ENCODE data around the gene TMIGD2.

Gene TMIGD2

DNA sequence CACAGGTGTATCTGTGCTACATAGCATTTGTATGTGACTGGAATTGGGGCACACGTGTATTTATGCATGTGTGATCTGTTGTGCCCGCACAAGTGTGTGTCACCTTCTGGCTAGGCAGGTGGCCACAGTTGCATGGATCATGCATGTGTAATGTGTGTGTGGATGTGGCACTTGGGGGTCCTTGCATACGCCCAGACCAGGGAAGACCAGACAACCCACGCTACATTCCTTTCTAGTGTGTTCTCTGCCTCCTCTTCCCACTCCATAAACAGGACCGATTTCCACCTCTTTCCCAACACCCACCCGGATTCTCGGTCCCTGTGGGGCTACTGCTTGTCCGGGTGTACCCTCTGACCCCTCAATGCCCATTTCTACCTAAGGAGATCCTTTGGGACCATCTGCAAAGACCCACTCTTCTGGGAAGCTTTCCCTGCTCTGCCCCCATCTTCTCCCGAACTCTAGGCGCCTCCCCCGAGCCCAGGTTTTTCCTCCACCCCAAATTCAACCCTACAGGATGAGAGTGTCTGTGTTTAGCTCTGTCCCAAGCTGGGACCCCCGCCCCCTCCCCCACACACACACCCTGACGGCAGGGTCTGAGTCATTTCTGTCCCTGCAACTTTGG lies 24.1 kb upstream of the TMIGD2 start:
- H2BK120ac ChIP-seq (ENCODE audit: low read depth, low read length), result no peak overlapping the region
- H3K9me3 ChIP-seq (ENCODE audit: control insufficient read depth, low read length), result peaks cover 7% of the 10 kb centered on the region

GRCh38 chr19:4324228-4324627 lies 22.0 kb upstream of the TMIGD2 start:
- Histone ChIP-seq H3K27me3 (ENCODE audit: control insufficient read depth in 1 of 2, insufficient read depth in 1 of 2, low read length in 2 of 2) (peaks cover 8 to 43% of the 10 kb centered on the region in 2 experiments), H2AK5ac (ENCODE audit: low read length, severe bottlenecking) (no peak overlapping the region), H3K9ac (ENCODE audit: low read length) (no peak overlapping the region), H3K4me2 (ENCODE audit: low read length, poor library complexity, severe bottlenecking) (no peak overlapping the region), H3K14ac (ENCODE audit: low read length in 2 of 2) (no peak overlapping the region), H3K18ac (ENCODE audit: low read depth in 1 of 2, low read length in 2 of 2) (no peak overlapping the region), H3K4ac (ENCODE audit: low read depth in 1 of 2, low read length in 2 of 2) (no peak overlapping the region), H3K4me1 (ENCODE audit: control insufficient read depth, insufficient read depth, low read depth, low read length) (peaks cover 19% of the 10 kb centered on the region), H3K36me3 (ENCODE audit: control insufficient read depth in 1 of 2, insufficient read depth in 2 of 2, low read depth in 1 of 2, low read length in 2 of 2) (peaks cover 0 to 25% of the 10 kb centered on the region in 2 experiments), H3K79me1 (replicated peaks; ENCODE audit: low read length, poor library complexity, severe bottlenecking) (no peaks in the 10 kb centered on the region), H2AFZ (ENCODE audit: low read depth, low read length) (no peak overlapping the region), H4K8ac (ENCODE audit: low read length) (no peak overlapping the region), H2BK12ac (ENCODE audit: low read length in 2 of 2) (no peak overlapping the region), H2BK120ac (ENCODE audit: low read depth, low read length) (no peak overlapping the region), H2BK15ac (ENCODE audit: low read depth, poor library complexity, severe bottlenecking) (no peak overlapping the region), H3K4me3 (ENCODE audit: insufficient read depth in 1 of 2, low read depth in 1 of 2, low read length in 2 of 2) (no peak overlapping the region), H3K27ac (ENCODE audit: low read length, poor library complexity, severe bottlenecking) (no peak overlapping the region), H3K9me3 (ENCODE audit: control insufficient read depth, low read length) (peaks cover 13% of the 10 kb centered on the region), H4K91ac (ENCODE audit: low read length) (no peak overlapping the region), H3K23ac (ENCODE audit: low read length in 2 of 2) (peak overlapping the region in 1 of 2 experiments; percentile 51), H2BK5ac (ENCODE audit: low read depth, low read length, poor library complexity, severe bottlenecking) (no peak overlapping the region)
- 91% methylated on average over 12 of the region's 12 CpGs for WGBS
- DNase-seq, result no peak

More for the DNA sequence above, 24.1 kb upstream of the TMIGD2 start:
- DNase-seq, result no peak
- Histone ChIP-seq H2BK12ac (ENCODE audit: low read length in 2 of 2) (no peak overlapping the region), H3K79me1 (replicated peaks; ENCODE audit: low read length, poor library complexity, severe bottlenecking) (no peaks in the 10 kb centered on the region), H3K4me2 (ENCODE audit: low read length, poor library complexity, severe bottlenecking) (no peak overlapping the region), H3K23ac (ENCODE audit: low read length in 2 of 2) (peak overlapping the region in 1 of 2 experiments; percentile 9), H3K9ac (ENCODE audit: low read length) (no peak overlapping the region), H4K8ac (ENCODE audit: low read length) (no peak overlapping the region), H2AK5ac (ENCODE audit: low read length, severe bottlenecking) (no peak overlapping the region), H3K27me3 (ENCODE audit: control insufficient read depth in 1 of 2, insufficient read depth in 1 of 2, low read length in 2 of 2) (peaks cover 8 to 30% of the 10 kb centered on the region in 2 experiments), H3K27ac (ENCODE audit: low read length, poor library complexity, severe bottlenecking) (no peak overlapping the region), H2BK15ac (ENCODE audit: low read depth, poor library complexity, severe bottlenecking) (no peak overlapping the region), H3K4me3 (ENCODE audit: insufficient read depth in 1 of 2, low read depth in 1 of 2, low read length in 2 of 2) (no peak overlapping the region), H3K18ac (ENCODE audit: low read depth in 1 of 2, low read length in 2 of 2) (no peak overlapping the region), H3K4me1 (ENCODE audit: control insufficient read depth, insufficient read depth, low read depth, low read length) (peaks cover 20% of the 10 kb centered on the region), H2BK5ac (ENCODE audit: low read depth, low read length, poor library complexity, severe bottlenecking) (no peak overlapping the region), H3K14ac (ENCODE audit: low read length in 2 of 2) (no peak overlapping the region), H3K36me3 (ENCODE audit: control insufficient read depth in 1 of 2, insufficient read depth in 2 of 2, low read depth in 1 of 2, low read length in 2 of 2) (peaks cover 0 to 40% of the 10 kb centered on the region in 2 experiments), H3K4ac (ENCODE audit: low read depth in 1 of 2, low read length in 2 of 2) (no peak overlapping the region), H4K91ac (ENCODE audit: low read length) (no peak overlapping the region), H2AFZ (ENCODE audit: low read depth, low read length) (no peak overlapping the region)
- 60% methylated on average over 13 of the region's 13 CpGs for WGBS

GRCh38 chr19:4323692-4324091 lies 21.5 kb upstream of the TMIGD2 start:
- DNase-seq, result no peak
- Histone ChIP-seq H3K18ac (ENCODE audit: low read depth in 1 of 2, low read length in 2 of 2) (no peak overlapping the region), H3K27me3 (ENCODE audit: control insufficient read depth in 1 of 2, insufficient read depth in 1 of 2, low read length in 2 of 2) (peaks cover 8 to 41% of the 10 kb centered on the region in 2 experiments), H2BK15ac (ENCODE audit: low read depth, poor library complexity, severe bottlenecking) (no peak overlapping the region), H2BK5ac (ENCODE audit: low read depth, low read length, poor library complexity, severe bottlenecking) (no peak overlapping the region), H3K79me1 (replicated peaks; ENCODE audit: low read length, poor library complexity, severe bottlenecking) (no peaks in the 10 kb centered on the region), H3K4me3 (ENCODE audit: insufficient read depth in 1 of 2, low read depth in 1 of 2, low read length in 2 of 2) (no peak overlapping the region), H3K4me1 (ENCODE audit: control insufficient read depth, insufficient read depth, low read depth, low read length) (peaks cover 17% of the 10 kb centered on the region), H2BK120ac (ENCODE audit: low read depth, low read length) (no peak overlapping the region), H4K8ac (ENCODE audit: low read length) (no peak overlapping the region), H2AK5ac (ENCODE audit: low read length, severe bottlenecking) (no peak overlapping the region), H2BK12ac (ENCODE audit: low read length in 2 of 2) (no peak overlapping the region), H3K36me3 (ENCODE audit: control insufficient read depth in 1 of 2, insufficient read depth in 2 of 2, low read depth in 1 of 2, low read length in 2 of 2) (peaks cover 0 to 27% of the 10 kb centered on the region in 2 experiments), H2AFZ (ENCODE audit: low read depth, low read length) (no peak overlapping the region), H3K27ac (ENCODE audit: low read length, poor library complexity, severe bottlenecking) (no peak overlapping the region), H3K9ac (ENCODE audit: low read length) (no peak overlapping the region), H4K91ac (ENCODE audit: low read length) (no peak overlapping the region), H3K14ac (ENCODE audit: low read length in 2 of 2) (no peak overlapping the region), H3K23ac (ENCODE audit: low read length in 2 of 2) (no peak overlapping the region), H3K4ac (ENCODE audit: low read depth in 1 of 2, low read length in 2 of 2) (no peak overlapping the region), H3K4me2 (ENCODE audit: low read length, poor library complexity, severe bottlenecking) (no peak overlapping the region), H3K9me3 (ENCODE audit: control insufficient read depth, low read length) (peaks cover 13% of the 10 kb centered on the region)
- 99% methylated on average over 9 of the region's 9 CpGs for WGBS

DNA sequence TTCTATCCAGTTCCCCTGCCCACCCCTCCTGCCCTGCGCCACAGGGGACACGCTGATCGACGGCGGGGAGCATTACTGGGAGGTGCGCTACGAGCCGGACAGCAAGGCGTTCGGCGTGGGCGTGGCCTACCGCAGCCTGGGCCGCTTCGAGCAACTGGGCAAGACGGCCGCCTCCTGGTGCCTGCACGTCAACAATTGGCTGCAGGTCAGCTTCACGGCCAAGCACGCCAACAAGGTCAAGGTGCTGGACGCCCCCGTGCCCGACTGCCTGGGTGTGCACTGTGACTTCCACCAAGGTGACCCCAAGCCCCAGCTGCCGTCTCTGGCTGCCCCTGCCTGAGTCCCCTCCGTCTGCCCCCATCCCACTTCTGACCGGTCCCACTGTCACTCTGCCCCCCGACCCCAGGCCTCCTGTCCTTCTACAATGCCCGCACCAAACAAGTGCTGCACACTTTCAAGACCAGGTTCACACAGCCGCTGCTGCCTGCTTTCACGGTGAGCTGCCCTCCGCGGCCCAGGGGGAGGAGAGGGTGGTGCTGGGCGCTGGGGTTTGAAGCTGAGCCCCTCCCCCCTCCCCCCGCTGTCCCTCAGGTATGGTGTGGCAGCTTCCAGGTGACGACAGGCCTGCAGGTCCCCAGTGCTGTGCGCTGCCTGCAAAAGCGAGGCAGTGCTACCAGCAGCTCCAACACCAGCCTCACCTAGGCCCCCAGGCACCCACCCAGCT lies 20.9 kb upstream of the TMIGD2 start:
- Histone ChIP-seq H3K4me3 (ENCODE audit: insufficient read depth in 1 of 2, low read depth in 1 of 2, low read length in 2 of 2) (no peak overlapping the region), H3K23ac (ENCODE audit: low read length in 2 of 2) (no peak overlapping the region), H2BK12ac (ENCODE audit: low read length in 2 of 2) (no peak overlapping the region), H3K4me2 (ENCODE audit: low read length, poor library complexity, severe bottlenecking) (no peak overlapping the region), H4K8ac (ENCODE audit: low read length) (no peak overlapping the region), H2BK5ac (ENCODE audit: low read depth, low read length, poor library complexity, severe bottlenecking) (no peak overlapping the region), H3K18ac (ENCODE audit: low read depth in 1 of 2, low read length in 2 of 2) (no peak overlapping the region), H3K4ac (ENCODE audit: low read depth in 1 of 2, low read length in 2 of 2) (no peak overlapping the region), H3K4me1 (ENCODE audit: control insufficient read depth, insufficient read depth, low read depth, low read length) (peaks cover 14% of the 10 kb centered on the region), H2AFZ (ENCODE audit: low read depth, low read length) (no peak overlapping the region), H2AK5ac (ENCODE audit: low read length, severe bottlenecking) (no peak overlapping the region), H3K79me1 (replicated peaks; ENCODE audit: low read length, poor library complexity, severe bottlenecking) (no peaks in the 10 kb centered on the region), H2BK120ac (ENCODE audit: low read depth, low read length) (no peak overlapping the region), H3K9me3 (ENCODE audit: control insufficient read depth, low read length) (peaks cover 13% of the 10 kb centered on the region), H3K14ac (ENCODE audit: low read length in 2 of 2) (no peak overlapping the region), H2BK15ac (ENCODE audit: low read depth, poor library complexity, severe bottlenecking) (no peak overlapping the region), H3K36me3 (ENCODE audit: control insufficient read depth in 1 of 2, insufficient read depth in 2 of 2, low read depth in 1 of 2, low read length in 2 of 2) (peaks cover 0 to 32% of the 10 kb centered on the region in 2 experiments), H3K27me3 (ENCODE audit: control insufficient read depth in 1 of 2, insufficient read depth in 1 of 2, low read length in 2 of 2) (peaks cover 8 to 39% of the 10 kb centered on the region in 2 experiments), H3K9ac (ENCODE audit: low read length) (no peak overlapping the region), H3K27ac (ENCODE audit: low read length, poor library complexity, severe bottlenecking) (no peak overlapping the region), H4K91ac (ENCODE audit: low read length) (peak overlapping the region; percentile 62)
- DNase-seq, result no peak
- WGBS, result 90% methylated on average over 36 of the region's 37 CpGs

Measured in mesenchymal stem cell (in vitro differentiated cells and primary cell).